Keratinocyte (primary cell): ENCODE data around the gene HNRNPL. TPM values are rescaled to one million over a fixed set of nuclear protein-coding genes. Genes with fewer than 3 reads are reported as not detected.

ENCODE experiments used
- DNase-seq: peaks from one replicate; pipeline ENCODE4 v3.0.0-alpha.2; 2011; ENCODE audit warnings: low read depth, missing footprints, low spot score
- FAIRE-seq: peaks from 2 replicates; lab custom pipeline; 2011; peaks lifted over from hg19 to GRCh38; lab: Jason Lieb, UNC
- H2AFZ ChIP-seq: 2 replicates; pipeline ENCODE4 v1.6.0; 2012; ENCODE audit warnings: low read length, control low read depth, inconsistent platforms; ENCODE audit not compliant: control insufficient read depth
- H3K27ac ChIP-seq: 2 replicates; pipeline ENCODE4 v1.5.1; 2011; ENCODE audit warnings: low read length; ENCODE audit not compliant: control insufficient read depth, insufficient read depth
- H3K27me3 ChIP-seq: 3 replicates; pipeline ENCODE4 v1.6.0; 2011; ENCODE audit warnings: low read length; ENCODE audit not compliant: control insufficient read depth, insufficient read depth; ENCODE audit errors: extremely low read depth
- H3K36me3 ChIP-seq, 2 experiments: 2 replicates in 1 of 2; 3 replicates in 1 of 2; pipeline ENCODE4 v1.5.1; 2011; ENCODE audit warnings: low read length in 2 of 2, mild to moderate bottlenecking in 1 of 2; ENCODE audit not compliant: control insufficient read depth in 2 of 2, insufficient read depth in 2 of 2; ENCODE audit errors: extremely low read depth in 1 of 2
- H3K4me1 ChIP-seq: 3 replicates; pipeline ENCODE4 v1.5.1; 2011; ENCODE audit warnings: low read length; ENCODE audit not compliant: control insufficient read depth, insufficient read depth; ENCODE audit errors: extremely low read depth
- H3K4me2 ChIP-seq: 3 replicates; pipeline ENCODE4 v1.6.0; 2011; ENCODE audit warnings: low read depth, low read length; ENCODE audit not compliant: control insufficient read depth, insufficient read depth; ENCODE audit errors: extremely low read depth
- H3K4me3 ChIP-seq, 3 experiments: fragments of 200-600 bp in 1 of 3; sonication (generic) in 1 of 3; 2 replicates in 2 of 3; 3 replicates in 1 of 3; pipeline ENCODE4 v1.5.1; 2011 to 2016; ENCODE audit warnings: low read length in 3 of 3, mild to moderate bottlenecking in 3 of 3, control low read depth in 2 of 3, inconsistent platforms in 1 of 3, low read depth in 1 of 3, mixed read lengths in 1 of 3, mixed run types in 1 of 3, moderate library complexity in 1 of 3; ENCODE audit not compliant: control insufficient read depth in 2 of 3, insufficient read depth in 2 of 3; ENCODE audit errors: extremely low read depth in 1 of 3
- H3K79me2 ChIP-seq: 2 replicates; pipeline ENCODE4 v1.6.0; 2012; ENCODE audit warnings: low read length; ENCODE audit not compliant: control insufficient read depth, insufficient read depth
- H3K9ac ChIP-seq: 3 replicates; pipeline ENCODE4 v1.6.0; 2011; ENCODE audit warnings: low read length; ENCODE audit not compliant: control insufficient read depth, insufficient read depth; ENCODE audit errors: extremely low read depth
- H3K9me1 ChIP-seq: 3 replicates; pipeline ENCODE4 v1.6.0; 2011; ENCODE audit warnings: low read length; ENCODE audit not compliant: control insufficient read depth, insufficient read depth; ENCODE audit errors: extremely low read depth
- H3K9me3 ChIP-seq: 2 replicates; pipeline ENCODE4 v1.5.1; 2012; ENCODE audit warnings: low read depth, low read length; ENCODE audit not compliant: control insufficient read depth
- H4K20me1 ChIP-seq: 3 replicates; pipeline ENCODE4 v1.6.0; 2011; ENCODE audit warnings: low read length; ENCODE audit not compliant: control insufficient read depth, insufficient read depth; ENCODE audit errors: extremely low read depth
- CTCF ChIP-seq, 3 experiments: IDR thresholded peaks in 1 of 3; conservative IDR thresholded peaks in 1 of 3; optimal IDR thresholded peaks in 1 of 3; 2 replicates in 2 of 3; 3 replicates in 1 of 3; pipeline versions ENCODE3 to v1.5.1; 2011; ENCODE audit warnings: low read length in 3 of 3, mild to moderate bottlenecking in 3 of 3, moderate library complexity in 2 of 3, control low read depth in 1 of 3, inconsistent platforms in 1 of 3; ENCODE audit not compliant: insufficient read depth in 2 of 3; ENCODE audit errors: extremely low read depth in 1 of 3
- EZH2 ChIP-seq: IDR thresholded peaks from one replicate; pipeline ENCODE4 v1.6.1; 2012; ENCODE audit warnings: inconsistent platforms, mild to moderate bottlenecking, low read length, moderate library complexity
- dilution Hi-C: fragments of 300-500 bp; cut with MboI; formaldehyde crosslinking; loops from one replicate; pipeline ENCODE4 v1.7.0; 2020; ENCODE audit warnings: low sequenced_read_pairs; ENCODE audit not compliant: extremely low pct_ligation_motif_present
- polyA plus RNA-seq, 5 experiments: library from polyadenylated mRNA; depleted of rRNA in 3 of 5; stranded (reverse) in 3 of 5; stranded (forward) in 1 of 5; unstranded in 1 of 5; fragments of >200 nt; gene quantifications; 1 replicate in 1 of 5; 2 replicates in 3 of 5; 3 replicates in 1 of 5; pipeline versions ENCODE4 v1.2.1 to v1.2.3, GENCODE V29; 2011 to 2012; ENCODE audit warnings: missing spikeins in 2 of 5, low read depth in 1 of 5, low replicate concordance in 1 of 5

The HNRNPL gene
- polyA plus RNA-seq, 1 donor (not counting 4 experiments of a cell fraction or from before 2014, with no cell fraction given): 308 TPM

GRCh38 chr19:38846097-38846496 is 3.7 kb downstream of the HNRNPL start:
- Histone ChIP-seq H2AFZ (no peak overlapping the region), H4K20me1 (peaks cover 25% of the 10 kb centered on the region), H3K4me3 (no peak overlapping the region), H3K36me3 (peaks cover 51 to 65% of the 10 kb centered on the region in 2 experiments), H3K4me2 (no peak overlapping the region), H3K4me1 (peaks cover 27% of the 10 kb centered on the region), H3K79me2 (peaks cover 77% of the 10 kb centered on the region), H3K9me3 (no peaks in the 10 kb centered on the region), H3K9ac (no peak overlapping the region), H3K9me1 (peaks cover 2% of the 10 kb centered on the region), H3K27me3 (no peaks in the 10 kb centered on the region), H3K27ac (no peak overlapping the region)
- TF ChIP-seq EZH2: no peak
- TF ChIP-seq CTCF (optimal IDR thresholded peaks at IDR 0.05 in 1 of 3, IDR thresholded peaks at IDR 0.05 in 1 of 3, conservative IDR thresholded peaks at IDR 0.05 in 1 of 3; ENCODE audit: extremely low read depth in 1 of 3, insufficient read depth in 2 of 3, low read length in 3 of 3): no peak
- dilution Hi-C loops: no loop called here
- DNase-seq (no peak), FAIRE-seq (no peak)

GRCh38 chr19:38845374-38846024 is 4.3 kb downstream of the HNRNPL start:
- Histone ChIP-seq H3K9me1 (peaks cover 2% of the 10 kb centered on the region), H3K4me1 (peaks cover 26% of the 10 kb centered on the region), H3K79me2 (peaks cover 81% of the 10 kb centered on the region), H4K20me1 (peaks cover 26% of the 10 kb centered on the region), H3K27ac (no peak overlapping the region), H3K4me3 (no peak overlapping the region), H3K9ac (no peak overlapping the region), H3K9me3 (no peaks in the 10 kb centered on the region), H3K4me2 (no peak overlapping the region), H3K36me3 (peaks cover 53 to 68% of the 10 kb centered on the region in 2 experiments), H3K27me3 (no peaks in the 10 kb centered on the region), H2AFZ (no peak overlapping the region)
- dilution Hi-C loops: no loop called here
- DNase-seq (no peak), FAIRE-seq (no peak)
- no peak for TF ChIP-seq EZH2
- no peak for TF ChIP-seq CTCF (optimal IDR thresholded peaks at IDR 0.05 in 1 of 3, IDR thresholded peaks at IDR 0.05 in 1 of 3, conservative IDR thresholded peaks at IDR 0.05 in 1 of 3; ENCODE audit: extremely low read depth in 1 of 3, insufficient read depth in 2 of 3, low read length in 3 of 3)
